K562 (cell line): Measurements from ENCODE around the gene H2BK1. TPM values are rescaled to one million over a fixed set of nuclear protein-coding genes. Genes with fewer than 3 reads are reported as not detected.
A peak's percentile ranks its signal among the peaks of the same experiment; 100 is the strongest.

ENCODE experiments used
- CGGBP1 ChIP-seq: fragments of 250-450 bp; sonication (Bioruptor Pico); IDR thresholded peaks from 2 replicates; pipeline ENCODE4 v1.9.0; 2021; ENCODE audit warnings: mild to moderate bottlenecking
- CREB1 ChIP-seq, 2 experiments: sonication (generic) in 1 of 2; formaldehyde crosslinking in 1 of 2; IDR thresholded peaks; 2 replicates each; pipeline versions ENCODE4 v1.6.1 to v1.8.0; 2012 to 2022; ENCODE audit warnings: inconsistent platforms in 1 of 2, mild to moderate bottlenecking in 1 of 2, missing genetic modification reagents in 1 of 2, moderate library complexity in 1 of 2
- DACH1 ChIP-seq: fragments of 450-650 bp; IDR thresholded peaks from 2 replicates; pipeline ENCODE4 v1.6.1; 2018; ENCODE audit not compliant: partially characterized antibody
- HDAC2 ChIP-seq: fragments of 450-650 bp; IDR thresholded peaks from 2 replicates; pipeline ENCODE4 v1.6.1; 2016; ENCODE audit warnings: mild to moderate bottlenecking
- JUND ChIP-seq, 2 experiments: IDR thresholded peaks; 2 replicates in 1 of 2; 3 replicates in 1 of 2; pipeline ENCODE4 v1.6.1; 2011; ENCODE audit warnings: borderline replicate concordance in 2 of 2, low read depth in 2 of 2, low read length in 2 of 2, improper control_type of control experiment in 1 of 2, missing biosample characterization in 1 of 2, missing genetic modification characterization in 1 of 2, missing genetic modification reagents in 1 of 2
- KDM5B ChIP-seq: fragments of 200-600 bp; sonication (generic); IDR thresholded peaks from 2 replicates; pipeline ENCODE4 v1.6.1; 2012; ENCODE audit warnings: low read depth, mild to moderate bottlenecking, moderate library complexity, low read length, control low read depth, inconsistent platforms; ENCODE audit not compliant: insufficient replicate concordance
- KLF16 ChIP-seq: IDR thresholded peaks from 2 replicates; pipeline ENCODE4 v1.6.1; 2016; ENCODE audit warnings: antibody characterized with exemption
- LCOR ChIP-seq: sonication (generic); formaldehyde crosslinking; IDR thresholded peaks from 2 replicates; pipeline ENCODE4 v1.8.0; 2022; ENCODE audit warnings: mild to moderate bottlenecking, missing genetic modification reagents
- MAFG ChIP-seq: fragments of 450-650 bp; conservative IDR thresholded peaks from 2 replicates; pipeline ENCODE4 v1.6.1; 2016; ENCODE audit warnings: missing genetic modification characterization, missing compliant biosample characterization
- NEUROD1 ChIP-seq: fragments of 150-350 bp; IDR thresholded peaks from 2 replicates; pipeline ENCODE4 v1.6.1; 2014; ENCODE audit warnings: borderline replicate concordance, low read length, low read depth; ENCODE audit not compliant: partially characterized antibody
- PML ChIP-seq: IDR thresholded peaks from 2 replicates; pipeline ENCODE4 v1.6.1; 2012; ENCODE audit warnings: low read length, inconsistent platforms
- SFPQ ChIP-seq: fragments of 200-400 bp; formaldehyde crosslinking; IDR thresholded peaks from 2 replicates; pipeline ENCODE4 v1.6.1; 2017; ENCODE audit warnings: mild to moderate bottlenecking, low read depth, low read length, moderate library complexity
- SIX5 ChIP-seq, 2 experiments: IDR thresholded peaks; 2 replicates each; pipeline ENCODE4 v1.6.1; 2011; ENCODE audit warnings: low read length in 2 of 2, borderline replicate concordance in 1 of 2, low read depth in 1 of 2, mild to moderate bottlenecking in 1 of 2, moderate library complexity in 1 of 2; ENCODE audit not compliant: insufficient read depth in 1 of 2
- SOX6 ChIP-seq: fragments of 450-650 bp; IDR thresholded peaks from 2 replicates; pipeline ENCODE4 v1.6.1; 2014; ENCODE audit warnings: mild to moderate bottlenecking
- TCF7L2 ChIP-seq: fragments of 150-350 bp; IDR thresholded peaks from 2 replicates; pipeline ENCODE4 v1.6.1; 2016; ENCODE audit warnings: low read depth, mild to moderate bottlenecking, low read length, moderate library complexity
- ZEB2 ChIP-seq: fragments of 450-650 bp; IDR thresholded peaks from 2 replicates; pipeline ENCODE4 v1.6.1; 2016
- ZNF124 ChIP-seq: sonication (generic); formaldehyde crosslinking; IDR thresholded peaks from 2 replicates; pipeline ENCODE4 v1.8.1; 2022; ENCODE audit warnings: missing genetic modification reagents
- ZNF23 ChIP-seq: fragments of 250-450 bp; sonication (Bioruptor Pico); IDR thresholded peaks from 2 replicates; pipeline ENCODE4 v1.4.0; 2020; ENCODE audit warnings: mild to moderate bottlenecking
- polyA plus RNA-seq, 8 experiments: library from polyadenylated mRNA; depleted of rRNA in 4 of 8; stranded (reverse) in 5 of 8; unstranded in 3 of 8; fragments of >200 nt; fragmentation: Nextera tagmentation in 2 of 8; fragmentation: Illumina TruSeq in 1 of 8; extraction: Ambion mirVana in 2 of 8; extraction: Trizol in 1 of 8; gene quantifications; 2 replicates each; pipeline versions ENCODE4 v1.2.1 to v1.2.3, GENCODE V29; 2011 to 2014; ENCODE audit warnings: inconsistent platforms in 1 of 8, missing spikeins in 1 of 8
- total RNA-seq, 7 experiments: library from RNA; depleted of rRNA in 6 of 7; stranded (reverse); fragments of >200 nt in 6 of 7; fragmentation: Illumina TruSeq in 2 of 7; extraction: Trizol in 2 of 7; gene quantifications; 2 replicates each; pipeline versions ENCODE4 v1.2.1 to v1.2.3, GENCODE V29; 2011 to 2021; ENCODE audit warnings: low replicate concordance in 1 of 7
- TF ChIP-seq, protein P1 (sequence below), 2 experiments: fragments of 150-350 bp in 1 of 2; IDR thresholded peaks; 2 replicates each; pipeline ENCODE4 v1.6.1; 2012 to 2016; ENCODE audit warnings: low read depth in 2 of 2, low read length in 2 of 2, mild to moderate bottlenecking in 1 of 2, moderate library complexity in 1 of 2
- TF ChIP-seq, protein P2 (sequence below): sonication (generic); formaldehyde crosslinking; IDR thresholded peaks from 2 replicates; pipeline ENCODE4 v1.8.0; 2022; ENCODE audit warnings: mild to moderate bottlenecking, missing genetic modification reagents
- TF ChIP-seq, protein P3 (sequence below): fragments of 450-650 bp; IDR thresholded peaks from 2 replicates; pipeline ENCODE4 v1.6.1; 2016; ENCODE audit warnings: low read depth, mild to moderate bottlenecking, moderate library complexity

H2BK1 gene
- total and polyA plus RNA-seq, 9 of the 15 experiments (the other 6 are each of a cell fraction or from before 2014, with no cell fraction given) = not detected

- TF ChIP-seq, protein P1, sequence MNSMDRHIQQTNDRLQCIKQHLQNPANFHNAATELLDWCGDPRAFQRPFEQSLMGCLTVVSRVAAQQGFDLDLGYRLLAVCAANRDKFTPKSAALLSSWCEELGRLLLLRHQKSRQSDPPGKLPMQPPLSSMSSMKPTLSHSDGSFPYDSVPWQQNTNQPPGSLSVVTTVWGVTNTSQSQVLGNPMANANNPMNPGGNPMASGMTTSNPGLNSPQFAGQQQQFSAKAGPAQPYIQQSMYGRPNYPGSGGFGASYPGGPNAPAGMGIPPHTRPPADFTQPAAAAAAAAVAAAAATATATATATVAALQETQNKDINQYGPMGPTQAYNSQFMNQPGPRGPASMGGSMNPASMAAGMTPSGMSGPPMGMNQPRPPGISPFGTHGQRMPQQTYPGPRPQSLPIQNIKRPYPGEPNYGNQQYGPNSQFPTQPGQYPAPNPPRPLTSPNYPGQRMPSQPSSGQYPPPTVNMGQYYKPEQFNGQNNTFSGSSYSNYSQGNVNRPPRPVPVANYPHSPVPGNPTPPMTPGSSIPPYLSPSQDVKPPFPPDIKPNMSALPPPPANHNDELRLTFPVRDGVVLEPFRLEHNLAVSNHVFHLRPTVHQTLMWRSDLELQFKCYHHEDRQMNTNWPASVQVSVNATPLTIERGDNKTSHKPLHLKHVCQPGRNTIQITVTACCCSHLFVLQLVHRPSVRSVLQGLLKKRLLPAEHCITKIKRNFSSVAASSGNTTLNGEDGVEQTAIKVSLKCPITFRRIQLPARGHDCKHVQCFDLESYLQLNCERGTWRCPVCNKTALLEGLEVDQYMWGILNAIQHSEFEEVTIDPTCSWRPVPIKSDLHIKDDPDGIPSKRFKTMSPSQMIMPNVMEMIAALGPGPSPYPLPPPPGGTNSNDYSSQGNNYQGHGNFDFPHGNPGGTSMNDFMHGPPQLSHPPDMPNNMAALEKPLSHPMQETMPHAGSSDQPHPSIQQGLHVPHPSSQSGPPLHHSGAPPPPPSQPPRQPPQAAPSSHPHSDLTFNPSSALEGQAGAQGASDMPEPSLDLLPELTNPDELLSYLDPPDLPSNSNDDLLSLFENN (IDR thresholded peaks at IDR 0.05; ENCODE audit: low read depth in 2 of 2, low read length in 2 of 2) = peak in 1 of 2 experiments; percentile 65; a peak in 1 of 4 replicates
- no peak for TF ChIP-seq CGGBP1 (CRISPR knock-in tag)
- TF ChIP-seq ZNF124 (CRISPR knock-in tag) = no peak
- TF ChIP-seq SOX6 = peak; percentile 80
- TF ChIP-seq LCOR = peak; percentile 69; the same call in 1 of the 2 replicates
- peak; percentile 34 for TF ChIP-seq NEUROD1
- no peak for TF ChIP-seq ZNF23 (CRISPR knock-in tag)
- peak; percentile 88; the same call in 1 of the 2 replicates for TF ChIP-seq HDAC2
- no peak for TF ChIP-seq SIX5 (IDR thresholded peaks at IDR 0.05; ENCODE audit: borderline replicate concordance in 1 of 2, insufficient read depth in 1 of 2, low read depth in 1 of 2, low read length in 2 of 2)
- no peak for TF ChIP-seq CREB1 (IDR thresholded peaks at IDR 0.05)
- no peak for TF ChIP-seq CREB1 (CRISPR knock-in tag; IDR thresholded peaks at IDR 0.05)
- TF ChIP-seq, protein P2, sequence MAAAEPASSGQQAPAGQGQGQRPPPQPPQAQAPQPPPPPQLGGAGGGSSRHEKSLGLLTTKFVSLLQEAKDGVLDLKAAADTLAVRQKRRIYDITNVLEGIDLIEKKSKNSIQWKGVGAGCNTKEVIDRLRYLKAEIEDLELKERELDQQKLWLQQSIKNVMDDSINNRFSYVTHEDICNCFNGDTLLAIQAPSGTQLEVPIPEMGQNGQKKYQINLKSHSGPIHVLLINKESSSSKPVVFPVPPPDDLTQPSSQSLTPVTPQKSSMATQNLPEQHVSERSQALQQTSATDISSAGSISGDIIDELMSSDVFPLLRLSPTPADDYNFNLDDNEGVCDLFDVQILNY (CRISPR knock-in tag) = peak; percentile 61; the same call in 1 of the 2 replicates
- TF ChIP-seq TCF7L2 = no peak
- peak; percentile 5 for TF ChIP-seq DACH1
- peak; percentile 73; the same call in 1 of the 2 replicates for TF ChIP-seq ZEB2
- TF ChIP-seq KDM5B = no peak
- TF ChIP-seq KLF16 = no peak; the same call in 1 of the 2 replicates
- 0 out of 2 replicates have a peak, but pooled peaks have one; percentile 35 for TF ChIP-seq MAFG (tag)
- TF ChIP-seq PML = peak; percentile 84
- peak; percentile 55 for TF ChIP-seq JUND (IDR thresholded peaks at IDR 0.05; ENCODE audit: borderline replicate concordance, low read depth, low read length)
- TF ChIP-seq JUND (tag; IDR thresholded peaks at IDR 0.05; ENCODE audit: borderline replicate concordance, low read depth, low read length) = no peak; the same call in 2 of the 3 replicates
- no peak for TF ChIP-seq SFPQ
- TF ChIP-seq, protein P3, sequence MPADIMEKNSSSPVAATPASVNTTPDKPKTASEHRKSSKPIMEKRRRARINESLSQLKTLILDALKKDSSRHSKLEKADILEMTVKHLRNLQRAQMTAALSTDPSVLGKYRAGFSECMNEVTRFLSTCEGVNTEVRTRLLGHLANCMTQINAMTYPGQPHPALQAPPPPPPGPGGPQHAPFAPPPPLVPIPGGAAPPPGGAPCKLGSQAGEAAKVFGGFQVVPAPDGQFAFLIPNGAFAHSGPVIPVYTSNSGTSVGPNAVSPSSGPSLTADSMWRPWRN = peak; percentile 88
These were observed 3.4 kb downstream of the H2BK1 start (continued) for GRCh38 chr7:151206914-151207313.
